Neuron (in vitro differentiated cells): Measurements from ENCODE around the gene NAPA.

Experiments used
- H2AFZ ChIP-seq: one replicate; pipeline ENCODE4 v1.6.1; 2013; ENCODE audit warnings: low read depth, mild to moderate bottlenecking, inconsistent platforms, low read length, moderate library complexity
- H3K27me3 ChIP-seq: one replicate; pipeline ENCODE4 v1.6.1; 2013; ENCODE audit warnings: low read length; ENCODE audit not compliant: insufficient read depth
- H3K36me3 ChIP-seq: one replicate; pipeline ENCODE4 v1.6.1; 2013; ENCODE audit warnings: low read length; ENCODE audit not compliant: insufficient read depth
- H3K4me1 ChIP-seq: one replicate; pipeline ENCODE4 v1.6.1; 2013; ENCODE audit warnings: low read length; ENCODE audit not compliant: insufficient read depth
- H3K4me3 ChIP-seq: 2 replicates; pipeline ENCODE4 v1.5.1; 2013; ENCODE audit warnings: mild to moderate bottlenecking, low read length, moderate library complexity
- H3K9me3 ChIP-seq: one replicate; pipeline ENCODE4 v1.6.1; 2013; ENCODE audit warnings: low read length

NAPA gene

DNA sequence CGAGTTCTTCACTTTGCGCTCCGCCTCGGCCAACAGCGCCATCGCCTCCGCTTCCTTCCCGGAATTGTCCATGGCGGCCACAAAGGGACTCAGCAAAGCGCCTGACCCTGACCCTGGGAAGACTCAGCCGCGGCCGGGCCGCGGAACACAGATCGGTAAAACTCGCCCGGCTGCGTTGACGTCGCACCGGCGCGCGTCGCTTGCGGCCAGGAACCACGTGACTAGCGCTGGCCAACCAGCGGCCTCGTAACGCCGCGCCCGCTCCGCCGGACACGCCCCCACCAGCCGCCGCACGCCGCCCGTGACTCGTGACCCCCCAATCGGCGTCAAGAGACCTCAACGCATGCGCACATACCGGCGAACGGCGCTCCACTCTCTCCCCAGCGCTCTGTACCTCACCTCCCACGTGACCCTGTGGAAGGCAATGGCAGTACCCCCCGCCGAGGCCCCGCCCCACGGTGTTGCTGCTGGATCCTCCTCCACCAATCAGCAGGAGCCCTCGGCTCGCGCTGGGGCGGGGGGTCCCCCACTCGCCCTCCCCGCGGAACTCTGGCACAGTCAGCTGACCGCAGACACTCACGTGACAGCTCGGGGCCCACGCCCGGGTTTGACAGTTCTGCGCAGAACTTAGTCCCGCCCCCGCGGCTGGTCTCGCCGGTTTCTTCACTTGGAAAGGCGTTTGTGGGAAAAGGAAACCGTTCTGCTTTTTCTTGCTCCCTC lies at the start of gene NAPA:
TSS of gene NAPA (minus strand) at position 195 of the 720 bp plus-strand sequence. CDS start at position 72, 123 bp downstream.
- peak within 1 kb of the TSS; percentile 86 for H2AFZ ChIP-seq
- H3K36me3 ChIP-seq = no peaks in the 10 kb centered on the region
- peak within 1 kb of the TSS; percentile 90 for H3K4me3 ChIP-seq
- no peaks in the 10 kb centered on the region for H3K9me3 ChIP-seq
- no peaks in the 10 kb centered on the region for H3K27me3 ChIP-seq
- H3K4me1 ChIP-seq = peaks cover 20% of the 10 kb centered on the region

GRCh38 chr19:47564081-47564480 lies 49.2 kb upstream of the NAPA start:
- Histone ChIP-seq H3K4me1 (peaks cover 4% of the 10 kb centered on the region), H3K9me3 (no peaks in the 10 kb centered on the region), H2AFZ (no peak overlapping the region), H3K4me3 (no peak overlapping the region), H3K36me3 (no peaks in the 10 kb centered on the region), H3K27me3 (no peaks in the 10 kb centered on the region)

- peaks cover 3% of the 10 kb centered on the region for H3K27me3 ChIP-seq
- H2AFZ ChIP-seq = no peak overlapping the region
- H3K9me3 ChIP-seq = no peaks in the 10 kb centered on the region
- no peak overlapping the region for H3K4me3 ChIP-seq
- no peaks in the 10 kb centered on the region for H3K36me3 ChIP-seq
- peaks cover 4% of the 10 kb centered on the region for H3K4me1 ChIP-seq
Measured at GRCh38 chr19:47561440-47562057, 46.7 kb upstream of the NAPA start.

- no peaks in the 10 kb centered on the region for H3K36me3 ChIP-seq
- H3K4me1 ChIP-seq = peaks cover 4% of the 10 kb centered on the region
- no peak overlapping the region for H3K4me3 ChIP-seq
- H2AFZ ChIP-seq = no peak overlapping the region
- no peaks in the 10 kb centered on the region for H3K9me3 ChIP-seq
- H3K27me3 ChIP-seq = peaks cover 3% of the 10 kb centered on the region
Measured at GRCh38 chr19:47560999-47561398, 46.1 kb upstream of the NAPA start.

DNA sequence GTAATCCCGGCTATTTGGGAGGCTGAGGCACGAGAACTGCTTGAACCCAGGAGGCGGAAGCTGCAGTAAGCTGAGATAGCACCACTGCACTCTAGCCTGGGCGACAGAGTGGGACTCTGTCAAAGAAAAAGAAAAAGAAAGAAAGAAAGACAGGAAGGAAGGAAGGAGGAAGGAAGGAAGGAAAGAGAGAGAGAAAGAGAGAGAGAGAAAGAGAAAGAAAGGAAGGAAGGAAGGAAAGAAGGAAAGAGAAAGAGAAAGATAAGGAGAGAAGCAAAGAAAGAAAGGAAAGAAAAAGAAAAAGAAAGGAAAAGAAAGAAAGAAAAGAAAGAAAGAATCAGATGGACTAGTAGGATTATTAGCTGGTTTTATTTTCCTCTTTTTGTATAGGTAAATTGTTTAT lies 35.3 kb upstream of the NAPA start:
- Histone ChIP-seq H3K9me3 (peaks cover 1% of the 10 kb centered on the region), H3K4me1 (no peaks in the 10 kb centered on the region), H3K36me3 (no peaks in the 10 kb centered on the region), H3K27me3 (peaks cover 6% of the 10 kb centered on the region), H3K4me3 (no peak overlapping the region), H2AFZ (no peak overlapping the region)

GRCh38 chr19:47549261-47549862 lies 34.5 kb upstream of the NAPA start:
- Histone ChIP-seq H3K9me3 (peaks cover 2% of the 10 kb centered on the region), H3K36me3 (no peaks in the 10 kb centered on the region), H3K4me1 (no peaks in the 10 kb centered on the region), H3K4me3 (no peak overlapping the region), H2AFZ (no peak overlapping the region), H3K27me3 (peaks cover 6% of the 10 kb centered on the region)

DNA sequence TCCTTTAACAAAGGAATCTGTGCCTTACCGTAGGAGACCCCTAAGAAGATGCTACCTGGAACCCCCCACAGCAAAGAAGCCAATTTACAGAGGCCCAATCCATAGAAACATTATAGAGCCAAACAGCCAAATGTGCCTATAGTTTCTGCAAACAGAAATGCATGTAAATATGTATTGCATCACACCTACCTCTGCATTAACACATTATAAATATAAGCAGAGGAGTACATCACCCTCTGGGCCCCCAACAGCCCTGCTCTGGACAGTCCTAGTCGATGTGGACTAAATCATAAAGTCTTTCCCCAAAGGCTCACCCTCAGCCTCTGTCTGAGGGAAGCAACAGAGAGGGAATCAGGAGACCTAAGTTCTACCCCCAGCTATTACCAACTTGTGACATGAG lies 32.3 kb upstream of the NAPA start:
- Histone ChIP-seq H3K9me3 (peaks cover 2% of the 10 kb centered on the region), H3K4me1 (no peaks in the 10 kb centered on the region), H3K36me3 (no peaks in the 10 kb centered on the region), H2AFZ (no peak overlapping the region), H3K27me3 (peaks cover 6% of the 10 kb centered on the region), H3K4me3 (no peak overlapping the region)

GRCh38 chr19:47545061-47545948 lies 30.4 kb upstream of the NAPA start:
- peaks cover 6% of the 10 kb centered on the region for H3K27me3 ChIP-seq
- H3K9me3 ChIP-seq = peaks cover 2% of the 10 kb centered on the region
- no peak overlapping the region for H3K4me3 ChIP-seq
- H3K36me3 ChIP-seq = no peaks in the 10 kb centered on the region
- H3K4me1 ChIP-seq = no peaks in the 10 kb centered on the region
- H2AFZ ChIP-seq = no peak overlapping the region

GRCh38 chr19:47544476-47544875 lies 29.6 kb upstream of the NAPA start:
- H2AFZ ChIP-seq = no peak overlapping the region
- no peak overlapping the region for H3K4me3 ChIP-seq
- no peaks in the 10 kb centered on the region for H3K4me1 ChIP-seq
- peaks cover 2% of the 10 kb centered on the region for H3K9me3 ChIP-seq
- peaks cover 13% of the 10 kb centered on the region for H3K27me3 ChIP-seq
- no peaks in the 10 kb centered on the region for H3K36me3 ChIP-seq

DNA sequence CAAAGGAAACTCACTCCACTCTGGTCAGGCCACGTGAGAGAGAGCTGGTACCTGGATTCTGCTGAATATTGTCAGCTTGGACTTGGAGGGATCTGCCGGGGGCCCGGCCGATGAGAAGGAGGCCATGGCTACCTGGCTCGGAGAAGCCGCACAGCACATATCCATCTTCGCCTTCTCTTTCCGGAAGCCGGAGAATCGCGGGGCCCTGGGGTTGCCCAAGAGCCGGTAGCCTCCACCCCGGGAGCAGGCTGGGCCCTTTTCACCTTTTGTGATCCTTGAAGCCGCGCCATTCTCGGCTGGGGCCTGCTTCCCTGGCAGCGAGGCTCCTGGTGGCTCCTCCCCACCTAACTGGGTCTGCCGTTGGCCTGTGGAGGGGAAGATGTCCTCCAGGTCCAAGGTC lies 29.2 kb upstream of the NAPA start:
- Histone ChIP-seq H2AFZ (no peak overlapping the region), H3K4me3 (no peak overlapping the region), H3K4me1 (no peaks in the 10 kb centered on the region), H3K27me3 (peaks cover 10% of the 10 kb centered on the region), H3K36me3 (no peaks in the 10 kb centered on the region), H3K9me3 (peaks cover 2% of the 10 kb centered on the region)

GRCh38 chr19:47542030-47542475 lies 27.2 kb upstream of the NAPA start:
- Histone ChIP-seq H3K4me1 (no peaks in the 10 kb centered on the region), H3K27me3 (peaks cover 18% of the 10 kb centered on the region), H3K4me3 (no peak overlapping the region)

DNA sequence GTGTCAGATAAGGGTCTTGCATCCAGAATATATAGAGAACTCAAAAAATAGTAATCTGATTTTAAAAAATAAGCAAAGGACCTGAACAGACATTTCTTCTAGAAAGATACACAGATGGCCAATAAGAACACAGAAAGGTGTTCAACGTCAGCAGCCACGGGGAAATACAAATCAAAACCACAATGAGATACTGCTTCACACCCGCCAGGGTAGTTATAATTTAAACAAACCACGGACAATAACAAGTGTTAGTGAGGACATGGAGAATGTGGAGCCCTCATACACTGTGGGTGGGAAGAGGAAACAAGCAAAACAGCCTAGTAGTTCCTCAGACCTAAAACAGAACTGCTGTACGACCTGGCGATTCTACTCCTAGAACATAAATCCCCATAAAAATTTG lies 26.7 kb upstream of the NAPA start:
- H2AFZ ChIP-seq = no peak overlapping the region
- H3K27me3 ChIP-seq = peaks cover 18% of the 10 kb centered on the region
- H3K36me3 ChIP-seq = no peaks in the 10 kb centered on the region
- H3K4me3 ChIP-seq = no peak overlapping the region
- H3K4me1 ChIP-seq = no peaks in the 10 kb centered on the region
- H3K9me3 ChIP-seq = peaks cover 2% of the 10 kb centered on the region

More at GRCh38 chr19:47542030-47542475, 27.2 kb upstream of the NAPA start:
- no peaks in the 10 kb centered on the region for H3K36me3 ChIP-seq
- H2AFZ ChIP-seq = no peak overlapping the region
- peaks cover 2% of the 10 kb centered on the region for H3K9me3 ChIP-seq
